Brain microvascular endothelial cell (primary cell): Measurements from ENCODE around the gene SPAG8.

Source experiments
- DNase-seq: peaks from one replicate; pipeline ENCODE4 v3.0.0-alpha.2; 2020
- H3K27ac ChIP-seq: fragments of 250-450 bp; sonication (Bioruptor Pico); 2 replicates; pipeline ENCODE4 v1.5.1; 2020; ENCODE audit warnings: mild to moderate bottlenecking, moderate library complexity
- H3K27me3 ChIP-seq: fragments of 250-450 bp; sonication (Bioruptor Pico); replicated peaks from 2 replicates; pipeline ENCODE4 v1.5.1; 2020; ENCODE audit warnings: mild to moderate bottlenecking
- H3K36me3 ChIP-seq: fragments of 250-450 bp; sonication (Bioruptor Pico); replicated peaks from 2 replicates; pipeline ENCODE4 v1.5.1; 2020; ENCODE audit warnings: mild to moderate bottlenecking
- H3K4me3 ChIP-seq: 2 replicates; pipeline ENCODE4 v1.5.1; 2011; ENCODE audit warnings: low read depth, mild to moderate bottlenecking, control low read depth, low read length, moderate library complexity
- CTCF ChIP-seq: IDR thresholded peaks from 2 replicates; pipeline ENCODE4 v1.5.1; 2011; ENCODE audit warnings: low read depth, mild to moderate bottlenecking, moderate library complexity, low read length, control low read depth, inconsistent platforms; ENCODE audit errors: missing control alignments
- in situ Hi-C: cut with HindIII; loops from 2 replicates; pipeline ENCODE4 v1.10.0; 2017; ENCODE audit warnings: low sequenced_read_pairs, low pct_ligation_motif_present

Gene SPAG8

DNA sequence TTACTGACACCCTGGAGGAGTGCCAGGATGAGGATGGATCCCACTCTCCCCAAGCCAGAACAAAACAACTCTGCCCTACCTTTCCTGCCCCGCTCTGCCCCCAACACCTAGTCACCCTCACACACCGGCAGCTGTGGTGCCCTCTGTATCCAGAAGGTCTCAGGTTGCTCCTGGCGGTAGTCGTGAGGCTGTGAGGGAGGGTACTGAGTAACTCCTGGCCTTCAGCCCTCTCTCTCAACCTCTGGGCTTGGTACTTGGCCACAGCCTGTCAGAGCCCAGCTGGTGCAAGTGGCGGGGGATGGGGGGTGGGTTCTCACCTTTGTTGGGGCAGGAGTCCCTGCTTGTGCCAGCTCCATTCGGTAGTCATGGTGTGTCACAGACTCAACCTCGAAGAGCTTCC, 1.9 kb downstream of the SPAG8 start:
- in situ Hi-C loops = no loop called here
- H3K27me3 ChIP-seq = no peaks in the 10 kb centered on the region
- peaks cover 3% of the 10 kb centered on the region for H3K36me3 ChIP-seq
- H3K27ac ChIP-seq = no peak overlapping the region
- no peak for DNase-seq
- TF ChIP-seq CTCF = no peak
- H3K4me3 ChIP-seq = no peak overlapping the region

GRCh38 chr9:35808433-35808832, 3.6 kb downstream of the SPAG8 start:
- DNase-seq = no peak
- Histone ChIP-seq H3K27ac (no peak overlapping the region), H3K27me3 (no peaks in the 10 kb centered on the region), H3K36me3 (peaks cover 3% of the 10 kb centered on the region), H3K4me3 (no peak overlapping the region)
- TF ChIP-seq CTCF = no peak
- in situ Hi-C loops = no loop called here

DNA sequence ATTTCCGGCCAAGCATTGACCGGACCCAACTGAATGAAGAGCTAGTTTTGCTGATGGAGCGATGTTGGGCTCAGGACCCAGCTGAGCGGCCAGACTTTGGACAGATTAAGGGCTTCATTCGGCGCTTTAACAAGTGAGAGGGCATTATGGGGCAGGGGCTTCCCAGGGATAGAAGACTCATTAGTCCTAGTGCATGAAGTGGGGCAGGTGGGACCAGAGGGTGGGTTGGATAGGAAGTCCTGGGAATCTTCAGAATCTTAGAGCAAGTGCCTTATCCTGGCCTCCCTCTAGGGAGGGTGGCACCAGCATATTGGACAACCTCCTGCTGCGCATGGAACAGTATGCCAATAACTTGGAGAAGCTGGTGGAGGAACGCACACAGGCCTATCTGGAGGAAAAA, 6.0 kb downstream of the SPAG8 start:
- TF ChIP-seq CTCF = no peak
- peaks cover 5% of the 10 kb centered on the region for H3K36me3 ChIP-seq
- no peak overlapping the region for H3K27ac ChIP-seq
- H3K4me3 ChIP-seq = no peak overlapping the region
- DNase-seq = no peak
- H3K27me3 ChIP-seq = no peaks in the 10 kb centered on the region
- in situ Hi-C loops = no loop called here

GRCh38 chr9:35801328-35802128, 10.5 kb downstream of the SPAG8 start:
- Histone ChIP-seq H3K27ac (no peak overlapping the region), H3K4me3 (no peak overlapping the region), H3K36me3 (peaks cover 5% of the 10 kb centered on the region), H3K27me3 (no peaks in the 10 kb centered on the region)
- in situ Hi-C loops = no loop called here
- no peak for DNase-seq
- TF ChIP-seq CTCF = no peak

GRCh38 chr9:35800530-35800929, 11.5 kb downstream of the SPAG8 start:
- H3K4me3 ChIP-seq = no peak overlapping the region
- H3K27me3 ChIP-seq = no peaks in the 10 kb centered on the region
- DNase-seq = no peak
- H3K36me3 ChIP-seq = peaks cover 2% of the 10 kb centered on the region
- TF ChIP-seq CTCF = no peak
- in situ Hi-C loops = no loop called here
- no peak overlapping the region for H3K27ac ChIP-seq
